ENCODE data around the gene RBM24.

RBM24 gene

GRCh38 chr6:17251953-17252352 is 29.2 kb upstream of the RBM24 start:
- TF ChIP-seq ZFX (IDR thresholded peaks at IDR 0.05) (no peak), CTCF (conservative IDR thresholded peaks at IDR 0.05) (no peak)
- no peak overlapping the region for H3K27ac ChIP-seq

DNA sequence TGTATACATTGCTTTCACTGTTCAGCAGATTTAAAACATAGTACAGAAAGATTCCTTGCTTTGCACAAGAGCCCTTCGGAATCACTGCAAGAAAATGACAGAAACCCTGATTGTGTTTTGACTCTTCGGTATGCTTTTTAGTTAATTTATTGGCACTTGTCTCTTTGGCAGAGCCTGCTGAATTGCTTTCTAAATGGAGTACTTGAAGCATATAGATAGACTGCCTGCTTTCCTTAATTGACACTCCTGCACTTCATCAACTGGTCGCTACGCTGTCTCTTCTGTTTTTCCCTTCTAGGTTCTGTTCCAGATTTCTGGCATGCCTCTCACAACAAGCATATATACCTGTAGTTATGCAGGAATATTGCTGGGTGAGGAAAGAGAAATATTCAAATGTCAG is 22.4 kb upstream of the RBM24 start:
- H3K27ac ChIP-seq: no peak overlapping the region
- TF ChIP-seq CTCF (conservative IDR thresholded peaks at IDR 0.05) (no peak), ZFX (IDR thresholded peaks at IDR 0.05) (no peak)

DNA sequence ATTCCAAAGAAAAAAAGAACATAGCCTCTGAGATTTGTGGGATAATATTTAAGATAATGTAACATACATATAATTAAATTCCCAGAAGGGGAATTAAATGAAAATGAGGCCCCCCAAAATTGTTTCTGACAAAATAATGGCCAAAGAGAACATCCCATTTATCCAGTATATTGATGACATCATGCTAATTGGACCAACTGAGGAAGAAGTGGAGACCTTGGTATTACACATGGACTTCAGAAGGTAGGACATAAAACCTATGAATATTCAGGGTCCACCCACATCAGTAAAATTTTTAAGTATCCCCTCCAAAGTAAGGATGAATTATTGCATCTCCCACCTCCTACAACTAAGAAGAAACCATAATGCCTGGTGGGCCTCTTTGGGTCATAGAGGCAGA is 15.6 kb upstream of the RBM24 start:
- no peak overlapping the region for H3K27ac ChIP-seq
- TF ChIP-seq CTCF (conservative IDR thresholded peaks at IDR 0.05) (no peak), ZFX (IDR thresholded peaks at IDR 0.05) (no peak)

GRCh38 chr6:17267566-17267965 is 13.6 kb upstream of the RBM24 start:
- TF ChIP-seq CTCF (conservative IDR thresholded peaks at IDR 0.05): no peak
- TF ChIP-seq ZFX (IDR thresholded peaks at IDR 0.05): no peak
- no peak overlapping the region for H3K27ac ChIP-seq

GRCh38 chr6:17268114-17268513 is 13.0 kb upstream of the RBM24 start:
- TF ChIP-seq ZFX (IDR thresholded peaks at IDR 0.05) (no peak), CTCF (conservative IDR thresholded peaks at IDR 0.05) (no peak)
- H3K27ac ChIP-seq: no peak overlapping the region

DNA sequence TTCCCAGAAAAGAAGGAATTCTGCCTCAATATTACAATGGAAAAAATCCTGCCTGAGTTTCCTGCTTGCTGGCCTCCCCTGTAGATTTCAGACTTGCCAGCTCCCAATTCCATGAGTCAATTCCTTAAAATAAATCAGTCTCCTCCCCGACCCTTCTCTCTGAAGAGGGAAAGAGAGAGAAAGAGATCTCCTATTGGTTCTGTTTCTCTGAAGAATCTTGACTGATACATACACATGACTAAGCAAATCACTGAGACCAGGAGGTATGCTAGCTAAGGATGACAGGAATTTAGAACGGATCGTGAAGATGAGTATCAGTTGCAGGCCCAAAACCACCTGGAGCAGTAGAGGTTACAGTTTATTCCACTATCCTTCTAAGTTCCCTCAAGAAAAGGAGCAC is 11.3 kb upstream of the RBM24 start:
- H3K27ac ChIP-seq: no peak overlapping the region
- TF ChIP-seq ZFX (IDR thresholded peaks at IDR 0.05) (no peak), CTCF (conservative IDR thresholded peaks at IDR 0.05) (no peak)

GRCh38 chr6:17271628-17272027 is 9.5 kb upstream of the RBM24 start:
- TF ChIP-seq CTCF (conservative IDR thresholded peaks at IDR 0.05): no peak
- no peak for TF ChIP-seq ZFX (IDR thresholded peaks at IDR 0.05)
- H3K27ac ChIP-seq: no peak overlapping the region
